ENCODE data around the gene IDS.
"Not testable (repeated sequence)": the region's sequence is repeated elsewhere in the genome, so short reads cannot be mapped to it uniquely, and the experiment has no call there.

DNA sequence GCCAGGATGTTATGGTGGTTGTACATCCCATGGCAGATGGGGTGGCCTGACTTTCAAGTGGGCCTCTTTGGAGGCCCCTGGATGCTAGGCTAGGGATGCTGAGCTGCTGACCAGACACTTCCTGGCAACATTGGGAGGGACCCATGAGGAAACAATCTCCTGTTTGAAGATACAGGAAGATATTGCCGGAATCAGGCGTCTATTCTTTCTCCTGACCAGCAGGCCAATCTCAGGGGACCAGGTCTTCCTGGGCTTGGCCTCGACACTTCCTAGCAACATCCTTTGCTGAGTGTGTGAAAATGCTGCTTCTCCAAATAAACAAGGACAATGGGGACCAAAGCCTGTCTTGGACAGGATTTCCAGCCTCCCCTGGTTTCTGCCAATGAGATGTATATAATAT lies 42.7 kb upstream of the IDS start:
- TF ChIP-seq EZH2 (IDR thresholded peaks at IDR 0.05; ENCODE audit: insufficient read depth, poor library complexity, severe bottlenecking); EZH2phosphoT487 (IDR thresholded peaks at IDR 0.05; ENCODE audit: insufficient read depth, low read depth): not testable (repeated sequence)
